Suprapubic skin (tissue), 4 donors: ENCODE data around the gene LRRC3B. TPM values are rescaled to one million over a fixed set of nuclear protein-coding genes. Genes with fewer than 3 reads are reported as not detected.
"Not testable (repeated sequence)": the region's sequence is repeated elsewhere in the genome, so short reads cannot be mapped to it uniquely, and the experiment has no call there.

Experiments used
- DNase-seq, 2 donors: peaks; one replicate each; pipeline ENCODE4 v3.0.0-alpha.2; 2019; ENCODE audit warnings: low spot score in 2 of 2
- H3K27ac ChIP-seq: fragments of 200-600 bp; sonication (generic); one replicate; pipeline ENCODE4 v1.5.1; 2019
- H3K27me3 ChIP-seq: fragments of 200-600 bp; sonication (generic); one replicate; pipeline ENCODE4 v1.5.1; 2019
- H3K36me3 ChIP-seq: fragments of 200-600 bp; sonication (generic); one replicate; pipeline ENCODE4 v1.5.1; 2019
- H3K4me1 ChIP-seq: fragments of 200-600 bp; sonication (generic); one replicate; pipeline ENCODE4 v1.5.1; 2019
- H3K4me3 ChIP-seq: fragments of 200-600 bp; sonication (generic); one replicate; pipeline ENCODE4 v1.5.1; 2019; ENCODE audit warnings: mild to moderate bottlenecking
- H3K9me3 ChIP-seq: fragments of 200-600 bp; sonication (generic); one replicate; pipeline ENCODE4 v1.5.1; 2019
- CTCF ChIP-seq, 2 donors: fragments of 200-600 bp in 1 of 2; fragments of 450-650 bp in 1 of 2; sonication (generic) in 1 of 2; IDR thresholded peaks; one replicate each; pipeline ENCODE4 v1.5.1; 2016 to 2019; ENCODE audit warnings: antibody characterized with exemption in 2 of 2, mild to moderate bottlenecking in 1 of 2, moderate library complexity in 1 of 2
- EP300 ChIP-seq: sonication (generic); formaldehyde crosslinking; IDR thresholded peaks from one replicate; pipeline ENCODE4 v1.6.1; 2017; ENCODE audit warnings: antibody characterized with exemption
- POLR2A ChIP-seq, 2 donors: fragments of 450-650 bp; IDR thresholded peaks; one replicate each; pipeline ENCODE4 v1.6.1; 2017; ENCODE audit warnings: antibody characterized with exemption in 2 of 2, mild to moderate bottlenecking in 2 of 2, moderate library complexity in 2 of 2
- POLR2AphosphoS5 ChIP-seq, 3 donors: sonication (generic); formaldehyde crosslinking; IDR thresholded peaks; one replicate each; pipeline ENCODE4 v1.6.1; 2017; ENCODE audit warnings: antibody characterized with exemption in 3 of 3
- WGBS: methylation state at CpG from one replicate; pipeline ENCODE4 v1.1.5; 2018; 5-methylcytosine and 5-hydroxymethylcytosine counted together
- total RNA-seq, 4 donors: library from RNA; depleted of rRNA; stranded (reverse); fragments of >200 nt; gene quantifications; one replicate each; pipeline ENCODE4 v1.1.0, GENCODE V29; 2016

LRRC3B gene
- total RNA-seq, 4 donors from 2014 or later = not detected

- H3K27me3 ChIP-seq = no peaks in the 10 kb centered on the region
- H3K36me3 ChIP-seq = no peaks in the 10 kb centered on the region
- TF ChIP-seq CTCF (IDR thresholded peaks at IDR 0.05) (no peak), POLR2A (IDR thresholded peaks at IDR 0.05) (no peak), POLR2AphosphoS5 (IDR thresholded peaks at IDR 0.05) (no peak), EP300 (no peak)
- H3K4me1 ChIP-seq = no peaks in the 10 kb centered on the region
- WGBS = 83% methylated on average over 1 of the region's 1 CpG
- no peak overlapping the region for H3K4me3 ChIP-seq
- no peak for DNase-seq
- H3K27ac ChIP-seq = no peak overlapping the region
- peaks cover 5% of the 10 kb centered on the region for H3K9me3 ChIP-seq
Measured at GRCh38 chr3:26589678-26590077, 32.9 kb upstream of the LRRC3B start.

GRCh38 chr3:26590919-26591484 lies 31.6 kb upstream of the LRRC3B start:
- Histone ChIP-seq H3K4me3 (no peak overlapping the region), H3K36me3 (no peaks in the 10 kb centered on the region), H3K27me3 (no peaks in the 10 kb centered on the region), H3K27ac (no peak overlapping the region), H3K4me1 (no peaks in the 10 kb centered on the region), H3K9me3 (peaks cover 5% of the 10 kb centered on the region)
- no peak for DNase-seq
- TF ChIP-seq POLR2A (IDR thresholded peaks at IDR 0.05) (no peak), POLR2AphosphoS5 (IDR thresholded peaks at IDR 0.05) (no peak), CTCF (IDR thresholded peaks at IDR 0.05) (no peak), EP300 (no peak)
- WGBS = 77% methylated on average over 5 of the region's 5 CpGs

- no peaks in the 10 kb centered on the region for H3K36me3 ChIP-seq
- H3K27ac ChIP-seq = no peak overlapping the region
- no peak overlapping the region for H3K4me3 ChIP-seq
- no peak for TF ChIP-seq POLR2AphosphoS5 (IDR thresholded peaks at IDR 0.05)
- TF ChIP-seq POLR2A (IDR thresholded peaks at IDR 0.05) = no peak
- TF ChIP-seq CTCF (IDR thresholded peaks at IDR 0.05) = no peak
- no peak for TF ChIP-seq EP300
- H3K27me3 ChIP-seq = no peaks in the 10 kb centered on the region
- H3K9me3 ChIP-seq = peaks cover 5% of the 10 kb centered on the region
- 50% methylated on average over 3 of the region's 3 CpGs for WGBS
- no peak for DNase-seq
- H3K4me1 ChIP-seq = no peaks in the 10 kb centered on the region
Measured at GRCh38 chr3:26591926-26592325, 30.6 kb upstream of the LRRC3B start.

- no peaks in the 10 kb centered on the region for H3K27me3 ChIP-seq
- H3K36me3 ChIP-seq = no peaks in the 10 kb centered on the region
- no peak overlapping the region for H3K27ac ChIP-seq
- peaks cover 5% of the 10 kb centered on the region for H3K9me3 ChIP-seq
- WGBS = 55% methylated on average over 4 of the region's 4 CpGs
- DNase-seq = no peak
- no peaks in the 10 kb centered on the region for H3K4me1 ChIP-seq
- TF ChIP-seq POLR2A (IDR thresholded peaks at IDR 0.05) (no peak), CTCF (IDR thresholded peaks at IDR 0.05) (no peak), POLR2AphosphoS5 (IDR thresholded peaks at IDR 0.05) (no peak), EP300 (no peak)
- H3K4me3 ChIP-seq = no peak overlapping the region
Measured at GRCh38 chr3:26592451-26592850, 30.1 kb upstream of the LRRC3B start.

GRCh38 chr3:26596335-26596734 lies 26.2 kb upstream of the LRRC3B start:
- no peaks in the 10 kb centered on the region for H3K36me3 ChIP-seq
- WGBS = 66% methylated on average over 3 of the region's 3 CpGs
- H3K4me1 ChIP-seq = no peaks in the 10 kb centered on the region
- no peak for DNase-seq
- no peaks in the 10 kb centered on the region for H3K9me3 ChIP-seq
- H3K27me3 ChIP-seq = no peaks in the 10 kb centered on the region
- no peak overlapping the region for H3K4me3 ChIP-seq
- no peak for TF ChIP-seq POLR2AphosphoS5 (IDR thresholded peaks at IDR 0.05)
- TF ChIP-seq CTCF (IDR thresholded peaks at IDR 0.05) = no peak
- no peak for TF ChIP-seq EP300
- no peak for TF ChIP-seq POLR2A (IDR thresholded peaks at IDR 0.05)
- no peak overlapping the region for H3K27ac ChIP-seq

GRCh38 chr3:26603311-26603710 lies 19.3 kb upstream of the LRRC3B start:
- WGBS = 60% methylated on average over 1 of the region's 1 CpG

GRCh38 chr3:26603771-26604170 lies 18.8 kb upstream of the LRRC3B start:
- H3K9me3 ChIP-seq, H3K4me3 ChIP-seq, H3K27me3 ChIP-seq, DNase-seq, H3K36me3 ChIP-seq, H3K27ac ChIP-seq, H3K4me1 ChIP-seq: not testable (repeated sequence)
- 44% methylated on average over 3 of the region's 3 CpGs for WGBS

More at GRCh38 chr3:26603311-26603710, 19.3 kb upstream of the LRRC3B start:
- H3K27me3 ChIP-seq, H3K4me3 ChIP-seq, H3K4me1 ChIP-seq, H3K36me3 ChIP-seq, DNase-seq, H3K9me3 ChIP-seq, H3K27ac ChIP-seq: not testable (repeated sequence)
